HCT116 (cell line): ENCODE data around the gene PLEKHM3.

Experiments used
- CEBPB ChIP-seq: IDR thresholded peaks from 2 replicates; pipeline ENCODE4 v1.6.1; 2012; ENCODE audit warnings: low read depth
- CTCF ChIP-seq, 3 experiments: fragments of 200-600 bp in 1 of 3; sonication (generic) in 1 of 3; IDR thresholded peaks in 2 of 3; conservative IDR thresholded peaks in 1 of 3; 2 replicates each; pipeline ENCODE4 v1.5.1; 2012 to 2017; ENCODE audit warnings: low read depth in 2 of 3, low read length in 2 of 3, antibody characterized with exemption in 1 of 3, borderline replicate concordance in 1 of 3, control low read depth in 1 of 3, mild to moderate bottlenecking in 1 of 3, mixed read lengths in 1 of 3, mixed run types in 1 of 3, moderate library complexity in 1 of 3; ENCODE audit not compliant: insufficient read depth in 1 of 3
- EGR1 ChIP-seq: IDR thresholded peaks from 2 replicates; pipeline ENCODE4 v1.6.1; 2012; ENCODE audit warnings: low read depth
- EZH2 ChIP-seq: fragments of 200-600 bp; sonication (generic); IDR thresholded peaks from 2 replicates; pipeline ENCODE4 v1.6.1; 2017; ENCODE audit warnings: antibody characterized with exemption, mixed run types
- EZH2phosphoT487 ChIP-seq: fragments of 200-600 bp; IDR thresholded peaks from 2 replicates; pipeline ENCODE4 v1.6.1; 2018; ENCODE audit warnings: antibody characterized with exemption, borderline replicate concordance
- MAX ChIP-seq: IDR thresholded peaks from 2 replicates; pipeline ENCODE4 v1.6.1; 2012
- REST ChIP-seq: IDR thresholded peaks from 2 replicates; pipeline ENCODE4 v1.6.1; 2012; ENCODE audit warnings: low read depth
- SIN3A ChIP-seq: IDR thresholded peaks from 2 replicates; pipeline ENCODE4 v1.6.1; 2012; ENCODE audit warnings: low read depth
- SP1 ChIP-seq: IDR thresholded peaks from 2 replicates; pipeline ENCODE4 v1.6.1; 2012; ENCODE audit warnings: low read depth
- TF ChIP-seq, protein P1 (sequence below): IDR thresholded peaks from 2 replicates; pipeline ENCODE4 v1.6.1; 2011; ENCODE audit warnings: mild to moderate bottlenecking, low read length, moderate library complexity; ENCODE audit not compliant: insufficient replicate concordance; ENCODE audit errors: extremely low read depth

DNA sequence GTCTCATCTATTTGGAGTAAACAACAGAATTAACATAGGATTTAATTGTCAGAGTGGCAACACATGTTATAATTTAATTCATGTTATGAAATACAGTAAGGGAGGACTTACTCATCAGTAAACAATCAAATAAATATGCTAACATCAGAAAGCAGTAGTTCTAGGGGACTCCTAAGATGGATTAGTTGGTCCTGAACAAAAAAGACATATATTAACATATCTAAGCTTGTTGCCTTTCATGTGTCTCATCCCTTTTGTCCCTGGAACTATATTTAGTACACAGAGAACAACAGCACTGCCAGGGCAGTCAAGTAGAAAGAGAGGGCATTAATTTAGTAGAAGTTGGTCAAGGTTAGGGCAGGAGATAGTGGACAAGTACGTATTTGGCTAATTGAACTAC lies 137.8 kb downstream of the PLEKHM3 start:
- TF ChIP-seq SIN3A (no peak), REST (no peak), CTCF (IDR thresholded peaks at IDR 0.05 in 2 of 3, conservative IDR thresholded peaks at IDR 0.05 in 1 of 3; ENCODE audit: borderline replicate concordance in 1 of 3, insufficient read depth in 1 of 3, low read depth in 2 of 3, low read length in 2 of 3) (no peak), EZH2phosphoT487 (no peak), EGR1 (no peak), MAX (no peak), CEBPB (no peak), EZH2 (no peak), SP1 (no peak)
- TF ChIP-seq, protein P1, sequence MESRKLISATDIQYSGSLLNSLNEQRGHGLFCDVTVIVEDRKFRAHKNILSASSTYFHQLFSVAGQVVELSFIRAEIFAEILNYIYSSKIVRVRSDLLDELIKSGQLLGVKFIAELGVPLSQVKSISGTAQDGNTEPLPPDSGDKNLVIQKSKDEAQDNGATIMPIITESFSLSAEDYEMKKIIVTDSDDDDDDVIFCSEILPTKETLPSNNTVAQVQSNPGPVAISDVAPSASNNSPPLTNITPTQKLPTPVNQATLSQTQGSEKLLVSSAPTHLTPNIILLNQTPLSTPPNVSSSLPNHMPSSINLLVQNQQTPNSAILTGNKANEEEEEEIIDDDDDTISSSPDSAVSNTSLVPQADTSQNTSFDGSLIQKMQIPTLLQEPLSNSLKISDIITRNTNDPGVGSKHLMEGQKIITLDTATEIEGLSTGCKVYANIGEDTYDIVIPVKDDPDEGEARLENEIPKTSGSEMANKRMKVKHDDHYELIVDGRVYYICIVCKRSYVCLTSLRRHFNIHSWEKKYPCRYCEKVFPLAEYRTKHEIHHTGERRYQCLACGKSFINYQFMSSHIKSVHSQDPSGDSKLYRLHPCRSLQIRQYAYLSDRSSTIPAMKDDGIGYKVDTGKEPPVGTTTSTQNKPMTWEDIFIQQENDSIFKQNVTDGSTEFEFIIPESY: no peak
